NCI-H1930 (cell line): ENCODE data around the gene SIVA1.
"Not testable (repeated sequence)": the region's sequence is repeated elsewhere in the genome, so short reads cannot be mapped to it uniquely, and the experiment has no call there.

Experiments
- DNase-seq, 2 experiments: peaks; one replicate each; lab custom pipeline; 2025; lab: John Stamatoyannopoulos, UW

The SIVA1 gene

DNA sequence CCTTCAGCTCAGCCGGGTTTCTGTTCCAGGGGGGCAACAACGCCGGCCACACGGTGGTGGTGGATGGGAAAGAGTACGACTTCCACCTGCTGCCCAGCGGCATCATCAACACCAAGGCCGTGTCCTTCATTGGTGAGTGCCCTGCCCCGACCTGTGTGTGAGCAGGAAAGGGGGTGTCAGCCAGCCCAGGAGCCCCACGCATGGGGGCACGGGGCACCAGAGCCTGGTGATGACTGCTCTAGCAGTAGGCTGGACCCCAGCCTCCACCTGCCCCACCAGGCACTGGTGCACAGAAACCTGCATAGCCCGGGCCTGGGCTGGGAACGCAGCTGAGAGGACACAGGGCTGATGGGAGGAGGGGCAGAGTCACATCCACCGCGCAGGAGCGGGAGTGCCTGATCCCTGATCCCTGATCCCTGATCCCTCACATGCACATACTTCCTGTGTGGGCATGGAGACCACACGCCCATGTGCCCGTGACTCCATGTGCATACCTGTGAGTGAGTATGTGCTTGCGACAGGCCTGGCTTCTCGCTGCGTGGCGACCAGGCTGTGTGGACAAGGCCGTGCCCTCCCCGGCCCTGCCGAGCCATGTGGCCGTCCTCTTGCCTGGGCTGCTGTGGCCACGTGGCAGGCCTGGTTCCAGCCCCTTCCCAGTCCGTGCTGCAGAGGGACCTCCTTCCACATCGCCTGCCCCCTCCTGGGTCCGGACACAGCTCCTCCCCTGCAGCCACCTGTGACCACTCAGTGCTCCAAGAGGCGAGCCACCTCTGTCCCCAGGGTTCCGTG is 17.8 kb upstream of the SIVA1 start:
- no peak for DNase-seq

DNA sequence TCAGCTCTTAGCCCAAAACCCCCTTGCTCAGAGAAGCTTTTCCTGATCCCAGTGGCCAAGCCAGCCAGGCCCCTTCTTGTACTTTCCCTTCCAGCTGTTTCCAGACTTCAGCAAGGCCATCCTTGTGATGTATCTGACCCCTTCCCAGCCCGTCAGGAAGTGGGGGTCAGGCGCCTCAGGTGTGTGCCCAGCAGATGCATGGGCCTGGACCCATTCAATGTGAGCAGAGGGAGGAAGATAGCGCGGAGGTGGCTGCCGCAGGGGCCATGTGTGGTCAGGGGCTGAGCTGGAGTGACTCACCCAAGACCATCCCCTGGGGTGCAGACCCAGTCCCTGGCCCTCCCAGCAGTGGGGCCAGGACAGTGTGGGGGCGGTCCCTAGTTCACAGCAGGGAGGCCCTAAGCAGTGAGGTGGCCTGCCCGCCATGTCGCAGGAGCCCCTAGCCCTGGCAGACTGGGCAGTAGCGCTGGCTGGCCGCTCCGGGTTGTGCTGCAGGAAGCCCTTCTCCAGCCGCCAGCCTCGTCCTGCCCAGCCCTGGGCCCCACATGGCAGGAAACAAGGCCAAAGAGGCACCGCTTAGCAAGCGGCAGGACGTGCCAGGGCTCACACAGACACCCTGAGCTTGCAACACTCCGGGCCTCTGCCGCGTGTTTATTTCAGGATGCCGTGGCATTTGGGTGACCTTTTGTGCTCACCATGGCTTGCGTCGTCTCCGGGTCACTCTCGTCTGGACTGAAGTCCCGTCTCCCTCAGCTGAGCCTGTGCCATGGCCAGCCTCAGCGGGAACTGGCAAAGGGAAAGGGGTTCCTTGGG is 16.9 kb upstream of the SIVA1 start:
- DNase-seq: no peak

DNA sequence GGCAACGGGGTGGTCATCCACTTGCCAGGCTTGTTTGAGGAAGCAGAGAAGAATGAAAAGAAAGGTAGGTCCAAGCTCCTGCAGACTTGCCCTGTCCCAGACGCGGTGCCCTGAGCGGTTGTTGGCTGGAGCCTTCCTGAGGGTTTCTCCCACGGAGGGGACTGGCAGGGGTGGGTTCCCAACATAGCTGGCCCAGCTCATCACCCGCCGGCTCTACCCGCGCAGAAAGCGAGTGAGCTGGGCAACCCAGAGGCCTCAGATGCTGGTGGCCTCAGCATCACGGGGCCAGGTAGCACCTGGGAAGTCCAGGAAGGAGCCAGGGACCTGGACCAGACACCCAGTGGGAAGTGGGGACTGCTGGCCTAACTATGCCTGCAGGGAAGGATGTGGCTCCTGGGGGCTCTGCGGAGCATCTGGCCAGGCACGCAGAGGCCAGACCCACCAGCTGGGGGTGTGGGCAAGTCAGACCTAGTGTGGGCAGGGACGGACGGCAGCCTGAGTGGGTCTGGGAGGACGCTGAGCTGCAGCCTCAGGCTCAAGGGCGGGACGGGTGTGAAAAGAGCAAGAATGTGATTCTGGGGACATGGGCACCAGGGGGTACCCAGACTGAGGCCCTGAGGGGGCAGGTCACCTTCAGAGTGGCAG is 14.4 kb upstream of the SIVA1 start:
- no peak for DNase-seq

DNA sequence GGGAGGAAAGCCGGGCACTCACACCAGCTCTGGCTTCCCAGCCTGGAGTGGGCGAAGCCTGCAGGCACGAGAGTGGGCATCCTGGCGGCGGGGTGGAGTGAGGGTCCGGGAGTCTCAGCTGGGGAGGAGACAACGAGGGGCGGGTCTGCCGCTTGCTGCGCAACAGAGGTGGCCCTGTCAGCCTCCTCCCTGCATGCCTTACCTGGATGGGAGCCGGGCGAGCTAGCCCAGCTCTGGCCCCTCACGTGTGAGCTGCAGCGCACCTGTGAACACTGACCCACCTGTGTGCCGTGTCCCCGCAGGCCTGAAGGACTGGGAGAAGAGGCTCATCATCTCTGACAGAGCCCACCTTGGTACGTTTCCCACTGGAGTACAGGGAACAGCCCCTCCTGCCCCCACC is 13.9 kb upstream of the SIVA1 start:
- no peak for DNase-seq

DNA sequence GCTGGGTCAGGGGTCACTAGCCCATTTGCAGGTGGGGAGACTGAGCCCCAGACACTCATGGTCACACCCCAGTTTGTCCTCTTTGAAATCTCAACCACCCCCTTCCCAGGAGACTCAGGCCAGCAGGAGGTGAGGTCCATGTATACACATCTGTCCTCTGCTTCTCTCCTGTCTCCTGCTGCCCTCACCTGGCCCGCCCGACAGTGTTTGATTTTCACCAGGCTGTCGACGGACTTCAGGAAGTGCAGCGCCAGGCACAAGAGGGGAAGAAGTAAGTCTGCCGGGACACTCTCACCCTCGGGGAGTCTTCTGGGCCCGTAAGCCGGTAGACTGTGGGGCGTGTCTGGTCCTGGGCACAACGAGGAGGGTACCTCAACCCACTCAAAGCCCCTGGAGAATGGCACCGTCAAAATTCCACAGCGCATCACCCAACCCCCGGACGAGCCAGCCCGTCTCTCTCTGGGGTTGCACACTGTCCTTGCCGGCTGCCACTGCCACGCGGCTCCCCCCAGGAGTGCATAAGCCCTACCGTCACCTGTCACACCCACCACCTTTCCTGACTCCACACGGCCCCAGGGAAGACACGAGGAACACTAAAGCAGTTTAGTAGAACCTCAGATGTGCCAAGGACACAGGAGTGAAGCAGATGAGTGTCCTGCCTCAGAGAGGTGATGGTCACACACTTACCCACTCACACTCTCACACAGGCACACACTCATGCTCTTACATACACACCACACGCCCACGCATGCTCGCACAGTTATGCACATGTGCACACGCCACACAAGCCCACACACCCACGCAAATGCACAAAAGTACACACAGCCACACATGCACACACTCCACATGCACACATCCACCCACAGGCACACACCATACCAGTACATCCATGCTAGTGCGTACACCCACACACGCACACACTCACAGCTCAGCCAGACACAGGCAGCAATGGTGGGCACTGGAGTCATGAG is 13.1 kb upstream of the SIVA1 start:
- DNase-seq: no peak

DNA sequence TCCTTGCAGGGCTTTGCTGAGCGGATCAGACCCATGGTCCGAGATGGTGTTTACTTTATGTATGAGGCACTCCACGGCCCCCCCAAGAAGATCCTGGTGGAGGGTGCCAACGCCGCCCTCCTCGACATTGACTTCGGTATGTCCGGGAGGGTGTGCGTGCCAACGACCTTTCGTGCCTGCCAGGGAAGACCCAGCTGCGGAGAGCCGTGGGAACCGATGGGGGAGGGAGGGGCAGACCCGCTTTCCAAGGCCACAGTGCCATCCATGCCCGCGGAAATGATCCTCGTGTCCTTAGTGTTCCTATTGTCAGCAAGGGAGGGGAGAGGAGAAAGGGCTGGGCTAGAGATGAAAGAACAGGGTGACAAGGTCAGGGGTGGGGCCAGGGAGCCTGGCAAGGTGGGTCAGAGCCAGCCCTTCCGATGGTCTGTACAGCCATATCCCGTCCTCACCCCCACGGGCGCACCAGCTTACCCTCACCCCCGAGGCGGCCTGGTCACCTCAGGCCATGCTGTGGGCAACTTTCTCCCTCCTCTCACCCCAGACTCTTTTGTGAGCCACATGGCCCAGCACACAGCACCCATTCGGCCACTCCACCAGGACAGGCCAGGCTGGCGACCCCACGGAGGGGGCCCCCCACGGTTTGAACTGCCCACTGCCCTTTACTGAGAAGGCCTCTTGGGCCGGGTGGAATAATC is 11.7 kb upstream of the SIVA1 start:
- DNase-seq: no peak

DNA sequence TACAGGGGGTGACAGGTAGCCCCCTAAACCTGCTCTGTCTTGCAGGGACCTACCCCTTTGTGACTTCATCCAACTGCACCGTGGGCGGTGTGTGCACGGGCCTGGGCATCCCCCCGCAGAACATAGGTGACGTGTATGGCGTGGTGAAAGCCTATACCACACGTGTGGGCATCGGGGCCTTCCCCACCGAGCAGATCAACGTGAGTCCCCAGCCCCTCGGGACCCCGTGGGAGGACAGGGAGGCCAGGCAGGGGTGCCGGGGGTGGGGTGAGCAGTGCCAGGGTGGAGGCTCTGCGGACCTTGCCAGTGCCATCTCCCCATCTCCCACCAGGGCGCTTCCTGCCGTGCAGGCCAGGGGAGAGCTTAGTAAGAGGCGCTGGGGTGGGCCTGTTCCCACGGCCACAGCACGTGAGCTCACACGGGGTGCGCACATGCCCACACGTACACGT is 11.1 kb upstream of the SIVA1 start:
- no peak for DNase-seq

DNA sequence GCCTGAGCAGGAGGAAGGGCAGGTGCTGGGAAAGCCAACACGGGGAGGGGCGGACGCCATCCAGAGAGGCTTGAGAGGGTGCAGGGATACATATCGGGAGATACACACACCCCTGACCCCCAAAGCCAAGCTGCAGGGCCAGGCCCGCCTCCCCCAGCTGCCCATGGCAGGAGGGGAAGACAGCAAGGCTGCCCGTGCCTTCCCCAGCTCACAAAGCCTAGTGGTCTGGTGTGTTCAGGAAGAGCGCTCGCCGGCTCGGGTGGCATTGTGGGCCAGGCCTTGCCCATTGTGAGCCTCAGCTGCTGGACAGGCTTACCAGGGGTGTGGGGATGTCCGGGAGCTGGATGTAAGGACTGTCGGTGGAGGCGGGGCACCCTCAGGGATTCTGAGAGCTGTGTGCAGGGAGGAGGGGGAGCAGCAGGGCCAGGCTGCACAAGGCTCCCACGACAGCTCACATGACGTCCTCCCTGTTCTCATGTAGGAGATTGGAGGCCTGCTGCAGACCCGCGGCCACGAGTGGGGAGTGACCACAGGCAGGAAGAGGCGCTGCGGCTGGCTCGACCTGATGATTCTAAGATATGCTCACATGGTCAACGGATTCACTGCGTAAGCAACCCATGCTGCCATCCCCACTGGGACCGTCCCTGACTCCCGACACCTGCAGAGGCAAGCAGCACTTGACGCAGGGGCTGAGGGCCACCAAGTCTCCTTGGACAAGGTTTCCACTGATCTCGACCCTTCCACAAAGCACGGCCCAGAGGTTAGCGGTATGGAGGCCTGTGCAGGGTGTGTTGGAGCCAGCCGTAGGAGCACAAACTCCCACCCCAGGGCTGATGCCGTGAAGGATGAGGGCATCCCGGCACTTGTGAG is 10.1 kb upstream of the SIVA1 start:
- no peak for DNase-seq

DNA sequence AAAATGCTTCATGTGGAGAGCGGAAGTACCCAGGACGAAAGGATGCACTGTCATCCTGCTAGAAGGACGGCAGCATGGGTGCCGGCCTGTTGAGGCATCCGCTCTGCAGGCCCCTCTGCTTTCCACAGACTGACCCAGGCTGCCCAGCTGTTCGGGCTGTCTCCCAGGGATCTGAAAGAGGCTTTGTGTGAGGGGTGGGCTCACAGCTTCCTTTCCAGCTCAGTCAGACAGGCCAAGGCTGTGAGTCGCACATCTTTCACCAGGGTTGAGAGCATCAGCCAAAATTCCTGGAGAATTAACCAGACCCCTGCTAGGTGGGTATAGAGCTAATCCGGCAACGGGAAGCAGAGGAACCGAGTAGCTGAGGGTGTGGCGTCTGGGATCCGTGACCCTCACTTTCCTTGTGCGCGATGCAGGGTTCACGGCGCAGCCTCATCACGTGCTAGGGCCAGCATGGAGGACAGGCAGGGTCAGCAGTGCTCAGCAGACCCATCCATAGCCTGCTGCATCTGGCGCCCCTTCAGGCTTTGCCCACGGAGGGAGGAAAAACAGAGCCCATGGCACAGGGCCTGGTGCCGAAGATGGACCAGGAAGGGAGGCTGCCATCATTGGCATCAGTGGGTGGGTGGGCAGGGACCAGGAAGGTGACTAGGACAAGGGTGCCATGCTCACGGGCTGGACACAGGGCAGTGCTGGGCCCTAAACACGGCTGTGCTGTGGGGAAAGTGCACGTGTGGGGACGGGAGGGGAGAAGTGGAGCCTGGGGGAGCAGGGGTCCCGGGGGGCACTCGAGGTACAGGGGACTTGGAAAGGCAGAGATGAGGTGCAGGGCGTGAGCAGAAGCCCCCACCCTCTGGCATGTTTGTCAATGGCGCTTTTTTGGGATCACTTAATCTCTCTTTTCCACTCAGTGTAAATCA is 9.2 kb upstream of the SIVA1 start:
- DNase-seq: no peak

DNA sequence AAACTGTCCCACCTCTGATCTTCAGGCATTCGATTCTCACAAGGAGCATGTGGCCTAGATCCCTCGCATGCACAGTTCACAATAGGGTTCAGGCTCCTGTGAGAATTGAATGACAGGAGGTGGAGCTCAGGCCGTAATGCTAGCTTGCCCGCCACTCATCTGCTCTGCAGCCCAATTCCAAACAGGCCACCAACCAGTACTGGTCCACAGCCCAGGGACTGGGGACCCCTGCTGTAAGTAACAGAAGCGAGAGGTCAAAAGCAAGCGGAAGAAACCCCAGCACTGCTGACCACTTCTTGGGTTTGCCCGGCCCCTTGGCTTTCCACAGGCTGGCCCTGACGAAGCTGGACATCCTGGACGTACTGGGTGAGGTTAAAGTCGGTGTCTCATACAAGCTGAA is 8.5 kb upstream of the SIVA1 start:
- no peak for DNase-seq

DNA sequence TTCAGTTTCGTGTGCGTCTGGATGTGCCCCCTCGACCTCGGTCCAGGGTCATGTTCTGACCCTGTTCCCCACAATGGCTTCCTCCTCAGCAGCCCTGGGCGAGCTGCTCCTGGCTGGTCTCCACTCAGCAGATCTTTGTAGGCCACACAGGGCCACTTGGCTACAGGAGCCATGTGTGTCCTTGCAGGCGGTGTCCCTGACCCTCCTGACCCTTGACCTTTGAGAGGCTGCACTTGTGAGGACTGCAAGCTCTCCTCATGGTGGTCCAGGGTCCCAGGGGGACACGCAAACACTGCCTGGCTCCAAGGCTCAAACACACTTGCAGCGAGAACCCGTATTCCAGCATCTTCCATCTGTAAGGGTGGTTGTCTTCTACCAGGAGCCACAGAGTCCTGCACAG is 7.5 kb upstream of the SIVA1 start:
- DNase-seq: no peak

DNA sequence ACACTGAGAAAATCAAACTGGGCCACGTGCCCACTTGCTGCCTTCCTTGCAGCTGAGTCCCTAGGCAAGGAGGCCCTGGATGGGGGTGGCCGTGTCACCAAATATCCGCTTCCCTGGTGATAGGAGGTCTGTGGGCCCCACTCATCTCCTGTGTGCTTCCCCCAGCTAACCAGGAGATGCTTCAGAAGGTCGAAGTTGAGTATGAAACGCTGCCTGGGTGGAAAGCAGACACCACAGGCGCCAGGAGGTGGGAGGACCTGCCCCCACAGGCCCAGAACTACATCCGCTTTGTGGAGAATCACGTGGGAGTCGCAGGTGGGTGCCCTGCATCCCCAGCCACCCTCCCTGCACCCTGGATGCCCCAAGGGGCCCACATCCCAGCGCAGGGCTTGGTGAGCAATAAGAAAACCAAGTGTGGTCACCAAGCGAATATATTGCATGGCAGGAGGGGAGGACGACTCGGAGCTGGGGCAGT is 6.8 kb upstream of the SIVA1 start:
- no peak for DNase-seq

DNA sequence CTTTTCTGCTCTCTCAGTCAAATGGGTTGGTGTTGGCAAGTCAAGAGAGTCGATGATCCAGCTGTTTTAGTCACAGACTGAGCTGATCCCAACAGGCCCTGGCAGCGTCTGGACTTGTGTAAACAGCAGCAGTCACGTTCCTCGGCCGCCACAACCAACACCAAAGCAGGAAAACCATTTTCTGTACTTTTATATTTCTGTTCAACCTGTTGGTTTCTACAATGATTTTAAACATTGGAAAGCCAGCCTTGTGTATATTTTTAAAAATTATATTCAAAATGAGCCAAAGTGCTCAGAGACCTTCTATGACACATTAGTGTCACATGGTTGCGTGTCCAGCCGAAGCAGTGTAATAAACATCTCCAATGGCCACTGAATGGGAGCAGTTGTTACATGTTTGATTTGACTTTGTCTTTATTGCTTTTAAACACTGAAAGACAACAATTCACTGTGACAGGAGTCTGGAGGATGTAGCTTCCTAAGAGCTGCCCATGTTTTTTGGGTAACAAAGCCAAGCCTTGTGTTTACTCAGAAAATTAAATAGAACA is 5.9 kb upstream of the SIVA1 start:
- DNase-seq: no peak

DNA sequence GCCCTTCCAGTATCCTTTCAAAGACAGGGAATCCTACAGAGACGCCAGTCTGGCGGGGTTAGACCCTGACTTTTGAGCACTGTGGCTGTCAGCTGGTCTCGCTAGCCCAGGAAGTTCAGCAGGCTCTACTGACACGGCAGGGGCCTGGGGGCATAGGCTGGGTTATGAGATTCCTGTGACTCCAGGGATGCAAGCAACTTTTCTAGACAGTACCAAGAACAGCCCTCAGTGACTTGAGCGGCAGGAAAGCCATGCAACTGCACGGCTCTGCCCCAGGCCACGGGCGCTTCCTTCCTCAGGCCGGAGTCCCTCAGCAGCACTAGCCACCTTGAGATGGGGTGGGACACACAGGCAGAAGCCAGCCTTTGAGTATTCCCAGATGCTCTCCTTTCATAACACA is 5.1 kb upstream of the SIVA1 start:
- DNase-seq: no peak

DNA sequence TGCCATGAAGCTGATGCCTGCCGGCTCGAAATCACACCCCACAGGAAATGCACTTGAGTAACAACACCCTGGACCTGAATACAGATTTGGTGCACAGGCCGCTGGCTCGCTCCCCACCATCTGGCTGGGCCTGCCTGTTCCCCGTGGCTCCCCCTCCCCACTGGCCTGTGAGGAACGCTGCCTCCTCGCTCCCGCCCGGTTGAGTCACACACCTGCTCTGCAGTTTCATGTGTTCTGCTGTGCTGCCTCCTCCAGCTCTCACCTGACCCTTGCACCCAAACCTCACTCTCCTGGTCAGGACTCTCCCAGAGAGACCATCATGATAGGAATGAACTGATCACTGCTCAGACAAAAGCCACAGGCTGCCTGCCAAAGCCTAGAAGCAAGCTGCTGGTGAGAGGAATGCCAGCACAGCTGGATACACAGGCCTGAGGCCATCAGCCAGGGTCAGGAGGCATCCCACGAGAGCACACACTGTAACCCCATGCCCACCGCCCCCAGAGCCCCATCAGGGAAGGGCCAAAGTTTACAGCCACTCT is 3.8 kb upstream of the SIVA1 start:
- DNase-seq: no peak

DNA sequence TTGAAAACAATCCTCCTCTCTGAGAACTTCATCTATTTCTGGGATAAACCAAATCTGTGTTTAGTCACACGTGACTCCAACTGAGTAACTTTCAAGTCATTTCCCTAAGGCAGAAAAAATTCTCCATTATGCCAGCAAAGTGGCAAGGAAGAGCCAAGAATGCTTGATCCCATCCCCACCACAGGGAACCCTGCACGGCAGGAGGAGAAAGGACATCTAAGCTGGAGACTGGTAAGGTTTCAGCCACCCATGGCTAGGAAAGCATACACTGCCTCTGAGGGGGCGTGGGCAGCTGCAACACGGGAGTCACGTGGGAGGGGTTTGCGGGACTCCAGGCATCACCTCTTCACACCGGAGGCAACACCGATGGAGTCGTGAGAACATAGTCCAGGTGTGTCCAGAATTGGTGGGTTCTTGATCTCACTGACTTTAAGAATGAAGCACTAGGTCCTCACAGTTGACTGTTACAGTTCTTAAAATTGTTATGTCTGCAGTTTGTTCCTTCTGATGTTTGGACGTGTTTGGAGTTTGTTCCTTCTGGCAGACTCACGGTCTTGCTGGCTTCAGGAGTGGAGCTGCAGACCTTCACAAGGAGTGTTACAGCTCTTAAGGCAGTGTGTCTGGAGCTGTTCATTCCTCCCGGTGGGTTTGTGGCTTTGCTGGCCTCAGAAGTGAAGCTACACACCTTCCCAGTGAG is 2.7 kb upstream of the SIVA1 start:
- DNase-seq: no peak

DNA sequence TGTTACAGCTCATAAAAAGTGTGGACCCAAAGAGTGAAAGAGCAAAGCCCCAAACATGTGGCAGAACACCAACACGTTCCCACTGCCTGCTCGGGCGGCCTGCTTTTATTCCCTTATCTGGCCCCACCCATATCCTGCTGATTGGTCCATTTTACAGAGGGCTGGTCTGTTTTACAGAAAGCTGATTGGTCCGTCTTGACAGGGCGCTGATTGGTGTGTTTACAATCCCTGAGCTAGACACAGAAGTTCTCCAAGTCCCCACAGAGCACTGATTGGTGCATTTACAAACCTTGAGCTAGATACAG is 2.2 kb upstream of the SIVA1 start:
- DNase-seq: not testable (repeated sequence)
